ENCODE measurements around the gene SOX6.

The SOX6 gene

GRCh38 chr11:16211407-16211806 lies 144.9 kb downstream of the SOX6 start:
- Histone ChIP-seq H3K4me3 (ENCODE audit: low read length) (no peak overlapping the region), H3K9me3 (ENCODE audit: insufficient read depth, low read depth, low read length) (no peaks in the 10 kb centered on the region), H3K27me3 (ENCODE audit: insufficient read depth, low read length) (no peaks in the 10 kb centered on the region), H3K27ac (ENCODE audit: low read length) (no peak overlapping the region), H3K9ac (ENCODE audit: low read depth, low read length) (no peak overlapping the region), H3K4me1 (ENCODE audit: insufficient read depth, low read length) (no peaks in the 10 kb centered on the region), H3K36me3 (ENCODE audit: insufficient read depth, low read depth, low read length) (no peaks in the 10 kb centered on the region)

DNA sequence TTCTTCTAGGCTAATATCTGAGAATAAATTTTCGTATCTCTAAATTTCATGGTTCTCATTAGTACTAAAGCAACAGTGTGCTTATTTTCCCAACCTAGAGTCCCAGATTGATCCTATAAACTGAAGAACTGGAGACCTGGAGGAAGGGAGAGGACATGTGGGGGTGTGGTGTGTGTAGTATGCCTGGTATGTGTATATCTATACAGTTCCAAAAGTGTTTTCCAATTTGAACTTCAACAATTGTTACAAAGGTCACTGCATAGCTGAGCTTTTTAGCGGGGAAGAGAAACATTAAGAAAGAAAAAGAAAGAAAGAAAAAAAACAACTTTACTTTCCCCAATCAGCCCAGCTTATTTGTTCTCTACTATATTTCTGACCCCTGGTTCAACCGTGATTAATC lies 152.1 kb downstream of the SOX6 start:
- no peak overlapping the region for H3K4me3 ChIP-seq (ENCODE audit: low read length)
- no peaks in the 10 kb centered on the region for H3K9me3 ChIP-seq (ENCODE audit: insufficient read depth, low read depth, low read length)
- no peaks in the 10 kb centered on the region for H3K4me1 ChIP-seq (ENCODE audit: insufficient read depth, low read length)
- no peak overlapping the region for H3K27ac ChIP-seq (ENCODE audit: low read length)
- H3K27me3 ChIP-seq (ENCODE audit: insufficient read depth, low read length): no peaks in the 10 kb centered on the region
- no peak overlapping the region for H3K9ac ChIP-seq (ENCODE audit: low read depth, low read length)
- H3K36me3 ChIP-seq (ENCODE audit: insufficient read depth, low read depth, low read length): no peaks in the 10 kb centered on the region

- Histone ChIP-seq H3K9me3 (ENCODE audit: insufficient read depth, low read depth, low read length) (no peaks in the 10 kb centered on the region), H3K36me3 (ENCODE audit: insufficient read depth, low read depth, low read length) (no peaks in the 10 kb centered on the region), H3K4me3 (ENCODE audit: low read length) (no peak overlapping the region), H3K27ac (ENCODE audit: low read length) (no peak overlapping the region), H3K4me1 (ENCODE audit: insufficient read depth, low read length) (peaks cover 9% of the 10 kb centered on the region; the same call in 1 of the 2 replicates), H3K9ac (ENCODE audit: low read depth, low read length) (no peak overlapping the region), H3K27me3 (ENCODE audit: insufficient read depth, low read length) (no peaks in the 10 kb centered on the region)
Observed at GRCh38 chr11:16195651-16196050, 160.7 kb downstream of the SOX6 start.

DNA sequence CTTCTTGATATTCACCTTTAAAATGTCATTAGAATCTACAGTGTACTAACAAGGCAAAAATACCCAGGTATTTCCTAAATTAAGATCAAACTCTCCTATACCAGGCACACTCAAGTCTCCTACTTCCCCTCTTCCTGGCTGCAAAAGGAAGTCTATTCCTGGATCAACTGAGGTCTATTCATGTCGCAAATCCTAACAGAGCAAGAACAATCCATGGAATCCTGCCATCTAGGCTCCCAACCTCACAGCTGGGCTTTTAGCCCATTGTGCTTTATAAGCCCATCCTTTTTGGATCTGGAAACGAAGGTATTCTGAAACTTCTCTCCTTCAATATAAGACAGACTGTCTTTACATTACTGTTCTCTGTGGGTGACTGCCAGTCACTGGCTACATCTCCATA lies 161.8 kb downstream of the SOX6 start:
- Histone ChIP-seq H3K27me3 (ENCODE audit: insufficient read depth, low read length) (no peaks in the 10 kb centered on the region), H3K4me3 (ENCODE audit: low read length) (no peak overlapping the region), H3K27ac (ENCODE audit: low read length) (no peak overlapping the region), H3K9me3 (ENCODE audit: insufficient read depth, low read depth, low read length) (no peaks in the 10 kb centered on the region), H3K4me1 (ENCODE audit: insufficient read depth, low read length) (peaks cover 9% of the 10 kb centered on the region; the same call in 1 of the 2 replicates), H3K9ac (ENCODE audit: low read depth, low read length) (no peak overlapping the region), H3K36me3 (ENCODE audit: insufficient read depth, low read depth, low read length) (no peaks in the 10 kb centered on the region)

GRCh38 chr11:16193897-16194381 lies 162.4 kb downstream of the SOX6 start:
- Histone ChIP-seq H3K27ac (ENCODE audit: low read length) (no peak overlapping the region), H3K4me3 (ENCODE audit: low read length) (no peak overlapping the region), H3K9ac (ENCODE audit: low read depth, low read length) (no peak overlapping the region)

GRCh38 chr11:16191868-16192240 lies 164.5 kb downstream of the SOX6 start:
- Histone ChIP-seq H3K9me3 (ENCODE audit: insufficient read depth, low read depth, low read length) (no peaks in the 10 kb centered on the region), H3K4me3 (ENCODE audit: low read length) (no peak overlapping the region), H3K27me3 (ENCODE audit: insufficient read depth, low read length) (no peaks in the 10 kb centered on the region), H3K4me1 (ENCODE audit: insufficient read depth, low read length) (peaks cover 9% of the 10 kb centered on the region; the same call in 1 of the 2 replicates), H3K9ac (ENCODE audit: low read depth, low read length) (no peak overlapping the region), H3K36me3 (ENCODE audit: insufficient read depth, low read depth, low read length) (no peaks in the 10 kb centered on the region), H3K27ac (ENCODE audit: low read length) (no peak overlapping the region)

More at GRCh38 chr11:16193897-16194381, 162.4 kb downstream of the SOX6 start:
- no peaks in the 10 kb centered on the region for H3K9me3 ChIP-seq (ENCODE audit: insufficient read depth, low read depth, low read length)
- H3K27me3 ChIP-seq (ENCODE audit: insufficient read depth, low read length): no peaks in the 10 kb centered on the region
- peaks cover 9% of the 10 kb centered on the region; the same call in 1 of the 2 replicates for H3K4me1 ChIP-seq (ENCODE audit: insufficient read depth, low read length)
- H3K36me3 ChIP-seq (ENCODE audit: insufficient read depth, low read depth, low read length): no peaks in the 10 kb centered on the region

GRCh38 chr11:16191212-16191867 lies 165.0 kb downstream of the SOX6 start:
- no peaks in the 10 kb centered on the region for H3K27me3 ChIP-seq (ENCODE audit: insufficient read depth, low read length)
- H3K9me3 ChIP-seq (ENCODE audit: insufficient read depth, low read depth, low read length): no peaks in the 10 kb centered on the region
- H3K4me1 ChIP-seq (ENCODE audit: insufficient read depth, low read length): peaks cover 9% of the 10 kb centered on the region; the same call in 1 of the 2 replicates
- no peaks in the 10 kb centered on the region for H3K36me3 ChIP-seq (ENCODE audit: insufficient read depth, low read depth, low read length)
- H3K9ac ChIP-seq (ENCODE audit: low read depth, low read length): no peak overlapping the region
- H3K27ac ChIP-seq (ENCODE audit: low read length): no peak overlapping the region
- no peak overlapping the region for H3K4me3 ChIP-seq (ENCODE audit: low read length)

- H3K27me3 ChIP-seq (ENCODE audit: insufficient read depth, low read length): no peaks in the 10 kb centered on the region
- H3K27ac ChIP-seq (ENCODE audit: low read length): no peak overlapping the region
- H3K4me1 ChIP-seq (ENCODE audit: insufficient read depth, low read length): peaks cover 17% of the 10 kb centered on the region; the same call in 1 of the 2 replicates
- H3K9ac ChIP-seq (ENCODE audit: low read depth, low read length): no peak overlapping the region
- H3K9me3 ChIP-seq (ENCODE audit: insufficient read depth, low read depth, low read length): no peaks in the 10 kb centered on the region
- H3K4me3 ChIP-seq (ENCODE audit: low read length): no peak overlapping the region
- no peaks in the 10 kb centered on the region for H3K36me3 ChIP-seq (ENCODE audit: insufficient read depth, low read depth, low read length)
Observed at GRCh38 chr11:16186680-16187079, 169.7 kb downstream of the SOX6 start.

GRCh38 chr11:16185042-16185441 lies 171.3 kb downstream of the SOX6 start:
- Histone ChIP-seq H3K4me3 (ENCODE audit: low read length) (no peak overlapping the region), H3K4me1 (ENCODE audit: insufficient read depth, low read length) (peaks cover 25% of the 10 kb centered on the region; the same call in 1 of the 2 replicates), H3K27ac (ENCODE audit: low read length) (no peak overlapping the region), H3K9ac (ENCODE audit: low read depth, low read length) (no peak overlapping the region), H3K36me3 (ENCODE audit: insufficient read depth, low read depth, low read length) (no peaks in the 10 kb centered on the region), H3K9me3 (ENCODE audit: insufficient read depth, low read depth, low read length) (no peaks in the 10 kb centered on the region), H3K27me3 (ENCODE audit: insufficient read depth, low read length) (no peaks in the 10 kb centered on the region)

- Histone ChIP-seq H3K27me3 (ENCODE audit: insufficient read depth, low read length) (no peaks in the 10 kb centered on the region), H3K4me3 (ENCODE audit: low read length) (no peak overlapping the region), H3K36me3 (ENCODE audit: insufficient read depth, low read depth, low read length) (no peaks in the 10 kb centered on the region), H3K4me1 (ENCODE audit: insufficient read depth, low read length) (peaks cover 29% of the 10 kb centered on the region; the same call in 1 of the 2 replicates), H3K27ac (ENCODE audit: low read length) (no peak overlapping the region), H3K9me3 (ENCODE audit: insufficient read depth, low read depth, low read length) (no peaks in the 10 kb centered on the region), H3K9ac (ENCODE audit: low read depth, low read length) (no peak overlapping the region)
Observed at GRCh38 chr11:16184588-16184987, 171.8 kb downstream of the SOX6 start.

DNA sequence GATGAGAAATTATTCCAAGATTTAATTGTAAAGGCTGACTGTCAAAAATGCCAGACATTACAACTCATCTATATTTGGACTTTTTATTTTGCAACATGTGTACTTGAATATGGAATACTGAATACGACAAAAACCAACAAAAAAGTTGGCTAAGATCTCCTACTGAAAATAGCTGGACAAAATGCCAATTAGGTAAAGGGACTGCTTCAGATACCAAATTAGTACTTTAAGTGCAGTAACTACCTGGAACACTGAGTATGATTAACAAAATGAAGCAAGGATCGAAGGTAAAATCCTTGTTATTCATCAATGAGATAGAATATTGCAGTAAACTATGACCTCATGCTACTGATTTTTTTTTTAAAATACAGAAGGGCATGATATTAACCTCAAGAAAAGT lies 173.8 kb downstream of the SOX6 start:
- H3K9me3 ChIP-seq (ENCODE audit: insufficient read depth, low read depth, low read length): no peaks in the 10 kb centered on the region
- peaks cover 48% of the 10 kb centered on the region for H3K4me1 ChIP-seq (ENCODE audit: insufficient read depth, low read length)
- no peaks in the 10 kb centered on the region for H3K36me3 ChIP-seq (ENCODE audit: insufficient read depth, low read depth, low read length)
- no peak overlapping the region for H3K27ac ChIP-seq (ENCODE audit: low read length)
- no peak overlapping the region for H3K9ac ChIP-seq (ENCODE audit: low read depth, low read length)
- H3K27me3 ChIP-seq (ENCODE audit: insufficient read depth, low read length): no peaks in the 10 kb centered on the region
- H3K4me3 ChIP-seq (ENCODE audit: low read length): peak overlapping the region; percentile 4; the same call in 1 of the 2 replicates

DNA sequence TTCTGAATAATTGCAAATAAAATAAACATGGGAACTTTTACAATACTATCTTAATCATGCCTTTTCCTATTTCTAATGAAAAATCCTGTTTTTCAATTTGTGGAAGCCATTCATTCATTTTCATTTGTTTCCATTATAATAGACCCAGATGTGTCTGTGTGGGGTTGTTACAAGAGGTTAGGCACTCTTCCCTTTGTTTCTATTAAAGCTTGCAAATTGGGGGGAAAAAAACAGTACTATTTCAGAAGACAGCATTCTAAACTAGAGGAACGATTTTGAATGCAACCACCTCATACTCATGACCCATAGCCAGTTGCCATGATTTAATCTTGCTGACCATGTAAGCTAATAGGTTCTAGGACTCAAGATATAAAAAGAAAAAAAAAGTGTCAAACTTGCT lies 175.5 kb downstream of the SOX6 start:
- Histone ChIP-seq H3K4me3 (ENCODE audit: low read length) (peak overlapping the region; percentile 8; the same call in 1 of the 2 replicates), H3K9ac (ENCODE audit: low read depth, low read length) (no peak overlapping the region), H3K27me3 (ENCODE audit: insufficient read depth, low read length) (no peaks in the 10 kb centered on the region), H3K9me3 (ENCODE audit: insufficient read depth, low read depth, low read length) (no peaks in the 10 kb centered on the region), H3K27ac (ENCODE audit: low read length) (no peak overlapping the region), H3K4me1 (ENCODE audit: insufficient read depth, low read length) (peaks cover 48% of the 10 kb centered on the region), H3K36me3 (ENCODE audit: insufficient read depth, low read depth, low read length) (no peaks in the 10 kb centered on the region)

Data from iPS-20b (cell line).